Measurements from ENCODE around the gene HARBI1. TPM values are rescaled to one million over a fixed set of nuclear protein-coding genes. Genes with fewer than 3 reads are reported as not detected.

Gene HARBI1
- total RNA-seq, 3 donors from 2014 or later = 1.6 to 9.1 (median 3.5) TPM

DNA sequence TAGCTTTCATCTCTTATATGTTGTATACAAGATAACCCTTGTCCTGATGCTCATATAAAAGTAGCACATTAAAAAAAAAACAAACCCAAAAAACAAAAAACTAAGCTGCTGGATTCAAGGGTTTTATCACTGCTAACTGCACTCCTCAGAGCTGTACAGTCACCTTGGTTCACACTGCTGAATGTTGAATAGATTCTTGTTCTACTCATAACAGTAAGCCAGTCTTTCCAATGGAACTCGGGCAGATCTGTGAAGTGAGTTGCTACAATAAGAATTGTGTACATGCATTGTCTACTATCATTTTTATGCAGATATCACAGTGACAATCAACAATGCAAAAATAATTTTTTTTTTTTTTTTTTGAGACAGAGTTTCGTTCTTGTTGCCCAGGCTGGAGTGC, 4.7 kb downstream of the HARBI1 start:
- intact Hi-C loops (cut with DNase I; ENCODE audit: low total_unique reads) = no loop called here
- Histone ChIP-seq H3K27ac (no peak overlapping the region), H3K36me3 (no peaks in the 10 kb centered on the region), H3K4me1 (peaks cover 0 to 3% of the 10 kb centered on the region in 2 donors), H3K4me3 (no peak overlapping the region), H3K9me3 (no peaks in the 10 kb centered on the region), H3K27me3 (no peaks in the 10 kb centered on the region)
- no peak for DNase-seq (ENCODE audit: low spot score in 2 of 2)
- no peak for TF ChIP-seq POLR2A (IDR thresholded peaks at IDR 0.05)
- TF ChIP-seq POLR2AphosphoS5 (IDR thresholded peaks at IDR 0.05) = no peak
- TF ChIP-seq CTCF (IDR thresholded peaks at IDR 0.05) = no peak

- Histone ChIP-seq H3K9me3 (no peaks in the 10 kb centered on the region), H3K27ac (no peak overlapping the region), H3K4me1 (peaks cover 0 to 3% of the 10 kb centered on the region in 2 donors), H3K4me3 (no peak overlapping the region), H3K27me3 (no peaks in the 10 kb centered on the region), H3K36me3 (no peaks in the 10 kb centered on the region)
- TF ChIP-seq POLR2AphosphoS5 (IDR thresholded peaks at IDR 0.05) (no peak), CTCF (IDR thresholded peaks at IDR 0.05) (no peak), POLR2A (IDR thresholded peaks at IDR 0.05) (no peak)
- intact Hi-C loops (cut with DNase I; ENCODE audit: low total_unique reads) = no loop called here
- DNase-seq (ENCODE audit: low spot score in 2 of 2) = no peak
Observed at GRCh38 chr11:46611526-46612304, 5.3 kb downstream of the HARBI1 start.

GRCh38 chr11:46609386-46609785, 7.6 kb downstream of the HARBI1 start:
- no peak overlapping the region for H3K27ac ChIP-seq
- TF ChIP-seq POLR2AphosphoS5 (IDR thresholded peaks at IDR 0.05) = no peak
- no peak for TF ChIP-seq POLR2A (IDR thresholded peaks at IDR 0.05)
- no peak for TF ChIP-seq CTCF (IDR thresholded peaks at IDR 0.05)
- H3K9me3 ChIP-seq = no peaks in the 10 kb centered on the region
- no peaks in the 10 kb centered on the region for H3K27me3 ChIP-seq
- H3K4me1 ChIP-seq = no peaks in the 10 kb centered on the region
- no peak for DNase-seq (ENCODE audit: low spot score in 2 of 2)
- H3K4me3 ChIP-seq = no peak overlapping the region
- intact Hi-C loops (cut with DNase I; ENCODE audit: low total_unique reads) = loop anchor here (10.0 kb wide), 1 partner anchor 215 kb away; the partner anchor contains the start of gene CHRM4
- no peaks in the 10 kb centered on the region for H3K36me3 ChIP-seq

- no peaks in the 10 kb centered on the region for H3K4me1 ChIP-seq
- no peak overlapping the region for H3K4me3 ChIP-seq
- DNase-seq (ENCODE audit: low spot score in 2 of 2) = no peak
- H3K9me3 ChIP-seq = no peaks in the 10 kb centered on the region
- H3K36me3 ChIP-seq = no peaks in the 10 kb centered on the region
- H3K27ac ChIP-seq = no peak overlapping the region
- intact Hi-C loops (cut with DNase I; ENCODE audit: low total_unique reads) = loop anchor here (10.0 kb wide), 1 partner anchor 213 kb away; the partner anchor contains the start of gene CHRM4
- TF ChIP-seq POLR2A (IDR thresholded peaks at IDR 0.05) (no peak), CTCF (IDR thresholded peaks at IDR 0.05) (no peak), POLR2AphosphoS5 (IDR thresholded peaks at IDR 0.05) (no peak)
- H3K27me3 ChIP-seq = no peaks in the 10 kb centered on the region
Observed at GRCh38 chr11:46607516-46607915, 9.5 kb downstream of the HARBI1 start.

- Histone ChIP-seq H3K4me3 (no peak overlapping the region), H3K27me3 (no peaks in the 10 kb centered on the region), H3K9me3 (no peaks in the 10 kb centered on the region), H3K27ac (no peak overlapping the region), H3K4me1 (peaks cover 0 to 7% of the 10 kb centered on the region in 2 donors), H3K36me3 (no peaks in the 10 kb centered on the region)
- DNase-seq (ENCODE audit: low spot score in 2 of 2) = no peak
- no peak for TF ChIP-seq POLR2AphosphoS5 (IDR thresholded peaks at IDR 0.05)
- TF ChIP-seq POLR2A (IDR thresholded peaks at IDR 0.05) = no peak
- TF ChIP-seq CTCF (IDR thresholded peaks at IDR 0.05) = no peak
- intact Hi-C loops (cut with DNase I; ENCODE audit: low total_unique reads) = loop anchor here (10.0 kb wide), 1 partner anchor 210 kb away; the partner anchor contains the start of gene CHRM4
Observed at GRCh38 chr11:46604796-46605195, 12.2 kb downstream of the HARBI1 start.

Measured in breast epithelium (tissue), 4 donors.